Neural crest cell (in vitro differentiated cells): Measurements from ENCODE around the gene C5AR1. TPM values are rescaled to one million over a fixed set of nuclear protein-coding genes. Genes with fewer than 3 reads are reported as not detected.
"Not testable (repeated sequence)": the region's sequence is repeated elsewhere in the genome, so short reads cannot be mapped to it uniquely, and the experiment has no call there.

ENCODE experiments used
- DNase-seq: peaks from one replicate; pipeline ENCODE4 v3.0.0; 2021; ENCODE audit warnings: low read depth, mixed read lengths, low spot score
- H3K27ac Mint-ChIP-seq: one replicate; pipeline ENCODE4 v1.8.0; 2021; ENCODE audit warnings: mild to moderate bottlenecking, mixed read lengths; ENCODE audit not compliant: unreplicated experiment
- H3K27me3 Mint-ChIP-seq: 2 replicates; pipeline ENCODE4 v1.8.0; 2021; ENCODE audit warnings: low read depth, mild to moderate bottlenecking, mixed read lengths
- H3K36me3 Mint-ChIP-seq: 2 replicates; pipeline ENCODE4 v1.8.0; 2021; ENCODE audit warnings: low read depth, mild to moderate bottlenecking, mixed read lengths
- H3K4me1 Mint-ChIP-seq: 2 replicates; pipeline ENCODE4 v1.8.0; 2021; ENCODE audit warnings: mixed read lengths
- H3K4me3 Mint-ChIP-seq: one replicate; pipeline ENCODE4 v1.8.0; 2021; ENCODE audit warnings: mild to moderate bottlenecking, mixed read lengths
- H3K9me3 Mint-ChIP-seq: 2 replicates; pipeline ENCODE4 v1.8.0; 2021; ENCODE audit warnings: mixed read lengths
- total RNA-seq: library from RNA; stranded (reverse); gene quantifications from 2 replicates; pipeline ENCODE4 v1.2.1, GENCODE V29; 2021
- TF ChIP-seq, protein P1 (sequence below): fragments of 200-600 bp; sonication (generic); conservative IDR thresholded peaks from 2 replicates; pipeline ENCODE4 v1.5.0; 2021; ENCODE audit warnings: antibody characterized with exemption, mild to moderate bottlenecking

The C5AR1 gene
- total RNA-seq, 1 donor from 2014 or later, result 0.44 TPM

DNA sequence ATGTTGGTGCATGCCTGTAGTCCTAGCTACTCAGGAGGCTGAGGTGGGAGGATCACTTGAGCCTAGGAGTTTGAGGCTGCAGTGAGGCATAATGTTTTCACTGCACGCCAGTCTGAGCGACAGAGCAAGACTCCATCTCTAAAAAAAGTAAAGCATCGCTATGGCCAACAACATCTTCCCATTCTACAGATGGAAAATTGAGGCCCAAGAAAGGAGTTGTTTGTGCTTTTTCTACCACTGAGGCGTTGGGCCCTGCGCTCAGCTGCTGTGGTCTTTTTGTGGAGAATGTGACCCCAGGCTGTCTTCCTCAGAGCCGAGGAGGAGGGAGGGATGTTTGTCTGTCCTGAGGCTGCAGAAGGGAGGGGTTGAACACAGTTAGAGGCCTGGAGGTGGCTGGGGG, 21.8 kb downstream of the C5AR1 start:
- Mint-ChIP-seq H3K27me3 (no peaks in the 10 kb centered on the region), H3K9me3 (no peaks in the 10 kb centered on the region), H3K27ac (no peak overlapping the region), H3K36me3 (no peaks in the 10 kb centered on the region), H3K4me1 (peaks cover 5% of the 10 kb centered on the region), H3K4me3 (no peak overlapping the region)
- no peak for DNase-seq
- TF ChIP-seq, protein P1, sequence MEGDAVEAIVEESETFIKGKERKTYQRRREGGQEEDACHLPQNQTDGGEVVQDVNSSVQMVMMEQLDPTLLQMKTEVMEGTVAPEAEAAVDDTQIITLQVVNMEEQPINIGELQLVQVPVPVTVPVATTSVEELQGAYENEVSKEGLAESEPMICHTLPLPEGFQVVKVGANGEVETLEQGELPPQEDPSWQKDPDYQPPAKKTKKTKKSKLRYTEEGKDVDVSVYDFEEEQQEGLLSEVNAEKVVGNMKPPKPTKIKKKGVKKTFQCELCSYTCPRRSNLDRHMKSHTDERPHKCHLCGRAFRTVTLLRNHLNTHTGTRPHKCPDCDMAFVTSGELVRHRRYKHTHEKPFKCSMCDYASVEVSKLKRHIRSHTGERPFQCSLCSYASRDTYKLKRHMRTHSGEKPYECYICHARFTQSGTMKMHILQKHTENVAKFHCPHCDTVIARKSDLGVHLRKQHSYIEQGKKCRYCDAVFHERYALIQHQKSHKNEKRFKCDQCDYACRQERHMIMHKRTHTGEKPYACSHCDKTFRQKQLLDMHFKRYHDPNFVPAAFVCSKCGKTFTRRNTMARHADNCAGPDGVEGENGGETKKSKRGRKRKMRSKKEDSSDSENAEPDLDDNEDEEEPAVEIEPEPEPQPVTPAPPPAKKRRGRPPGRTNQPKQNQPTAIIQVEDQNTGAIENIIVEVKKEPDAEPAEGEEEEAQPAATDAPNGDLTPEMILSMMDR, result no peak

DNA sequence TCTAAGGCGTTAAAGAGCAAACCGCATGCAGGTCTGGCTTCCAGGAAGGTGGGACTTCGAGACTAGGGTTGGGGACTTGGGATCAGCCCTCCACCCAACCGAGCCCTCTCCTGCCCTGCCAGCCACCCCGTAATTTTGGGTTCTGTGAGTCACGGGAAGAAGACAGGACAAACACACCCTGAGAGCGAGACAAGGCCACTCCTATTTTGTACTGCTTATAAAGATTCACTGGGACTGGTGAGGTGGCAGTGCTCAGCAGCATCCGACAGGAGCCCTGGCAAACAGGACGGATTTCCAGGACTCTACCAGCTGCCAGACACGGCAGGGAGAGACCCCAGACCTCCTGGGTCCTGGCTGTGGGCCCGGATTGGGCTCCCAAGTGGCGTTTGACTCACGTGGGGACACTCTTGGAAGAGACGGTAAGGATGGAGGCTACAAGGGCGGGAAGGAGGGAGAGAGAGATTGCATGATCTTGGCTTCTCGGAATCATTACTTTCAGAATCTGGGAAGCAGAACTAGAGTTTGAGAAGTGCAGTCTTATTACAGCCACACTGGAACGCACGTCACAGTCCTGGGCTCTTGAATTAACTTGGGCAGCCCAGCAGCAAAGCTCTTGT, 22.4 kb downstream of the C5AR1 start, which contains the start of gene C5AR2:
TSS of gene C5AR2 (plus strand) at position 245 of the 617 bp plus-strand sequence. CDS start 8,625 bp downstream, outside the sequence.
- H3K27me3 Mint-ChIP-seq, result no peaks in the 10 kb centered on the region
- H3K27ac Mint-ChIP-seq, result no peak within 1 kb of the TSS
- H3K4me3 Mint-ChIP-seq, result no peak within 1 kb of the TSS
- H3K9me3 Mint-ChIP-seq, result no peaks in the 10 kb centered on the region
- peaks cover 5% of the 10 kb centered on the region for H3K4me1 Mint-ChIP-seq
- DNase-seq, result no peak
- no peaks in the 10 kb centered on the region for H3K36me3 Mint-ChIP-seq
- TF ChIP-seq, protein P1, result no peak

DNA sequence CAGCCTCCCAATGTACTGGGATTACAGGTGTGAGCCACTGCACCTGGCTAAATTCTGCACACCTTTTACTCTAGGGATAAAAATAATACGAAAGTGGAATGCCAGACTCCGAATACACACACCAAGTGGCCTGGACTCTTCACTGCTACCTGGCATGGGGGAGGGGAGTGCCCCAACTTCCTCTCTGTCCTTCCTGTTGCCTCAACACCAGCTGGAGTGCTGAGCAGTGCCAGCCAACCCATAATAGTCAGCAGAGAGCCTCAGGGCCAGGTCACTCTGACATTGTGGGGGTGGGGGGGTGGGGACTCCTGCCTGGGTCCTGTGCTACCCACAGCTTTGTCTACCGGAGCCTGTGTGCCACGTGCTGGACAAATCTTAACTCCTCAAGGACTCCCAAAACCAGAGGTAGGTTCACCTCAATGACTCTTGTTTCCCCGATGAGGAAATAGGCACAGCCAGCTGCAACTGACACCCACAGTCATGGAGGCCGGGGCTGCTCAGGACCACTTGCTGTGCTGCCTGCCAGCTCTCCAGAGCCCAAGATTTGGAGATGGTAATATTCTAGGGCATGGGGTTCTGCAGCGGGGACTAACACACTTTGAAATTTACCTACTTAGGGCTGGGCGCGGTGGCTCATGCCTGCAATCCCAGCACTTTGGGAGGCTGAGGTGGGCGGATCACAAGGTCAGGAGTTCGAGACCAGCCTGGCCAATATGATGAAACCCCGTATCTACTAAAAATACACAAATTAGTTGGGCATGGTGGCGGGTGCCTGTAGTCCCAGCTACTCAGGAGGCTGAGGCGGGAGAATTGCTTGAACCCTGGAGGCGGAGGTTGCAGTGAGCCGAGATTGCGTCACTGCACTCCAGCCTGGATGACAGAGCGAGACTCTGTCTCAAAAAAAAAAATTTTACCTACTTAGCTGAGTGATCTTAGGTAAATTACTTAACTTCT, 27.4 kb downstream of the C5AR1 start:
- H3K36me3 Mint-ChIP-seq, DNase-seq, H3K27me3 Mint-ChIP-seq, H3K9me3 Mint-ChIP-seq, H3K4me1 Mint-ChIP-seq, H3K27ac Mint-ChIP-seq, H3K4me3 Mint-ChIP-seq: not testable (repeated sequence)

DNA sequence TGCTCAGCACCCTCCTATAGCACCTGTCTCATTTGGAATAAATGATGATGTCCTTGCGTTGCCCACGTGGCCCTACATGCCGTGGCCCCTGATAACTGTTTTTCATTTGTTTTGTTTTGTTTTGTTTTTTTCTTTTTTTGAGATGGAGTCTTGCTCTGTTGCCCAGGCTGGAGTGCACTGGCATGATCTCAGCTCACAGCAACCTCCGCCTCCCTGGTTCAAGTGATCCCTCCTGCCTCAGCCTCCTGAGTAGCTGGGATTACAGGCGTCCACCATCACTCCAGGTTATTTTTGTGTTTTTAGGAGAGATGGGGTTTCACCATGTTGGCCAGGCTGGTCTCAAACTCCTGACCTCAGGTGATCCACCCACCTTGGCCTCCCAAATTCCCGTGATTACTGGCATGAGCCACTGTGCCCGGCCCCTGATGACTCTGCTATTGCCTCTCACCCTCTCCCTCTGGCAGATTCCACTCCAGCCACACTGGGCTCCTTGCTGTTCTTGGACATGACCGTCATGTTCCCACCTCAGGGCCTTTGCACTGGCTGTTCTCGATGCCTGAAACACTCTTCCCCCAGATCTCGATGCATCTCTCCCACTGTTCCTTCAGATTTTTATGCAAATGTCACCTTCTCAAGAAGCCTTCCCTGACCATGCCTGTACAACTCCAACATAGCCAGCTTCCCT, 29.7 kb downstream of the C5AR1 start:
- Mint-ChIP-seq H3K27me3 (peaks cover 5% of the 10 kb centered on the region), H3K9me3 (no peaks in the 10 kb centered on the region), H3K27ac (no peak overlapping the region), H3K4me1 (no peaks in the 10 kb centered on the region), H3K36me3 (no peaks in the 10 kb centered on the region), H3K4me3 (no peak overlapping the region)
- TF ChIP-seq, protein P1, result no peak
- no peak for DNase-seq

DNA sequence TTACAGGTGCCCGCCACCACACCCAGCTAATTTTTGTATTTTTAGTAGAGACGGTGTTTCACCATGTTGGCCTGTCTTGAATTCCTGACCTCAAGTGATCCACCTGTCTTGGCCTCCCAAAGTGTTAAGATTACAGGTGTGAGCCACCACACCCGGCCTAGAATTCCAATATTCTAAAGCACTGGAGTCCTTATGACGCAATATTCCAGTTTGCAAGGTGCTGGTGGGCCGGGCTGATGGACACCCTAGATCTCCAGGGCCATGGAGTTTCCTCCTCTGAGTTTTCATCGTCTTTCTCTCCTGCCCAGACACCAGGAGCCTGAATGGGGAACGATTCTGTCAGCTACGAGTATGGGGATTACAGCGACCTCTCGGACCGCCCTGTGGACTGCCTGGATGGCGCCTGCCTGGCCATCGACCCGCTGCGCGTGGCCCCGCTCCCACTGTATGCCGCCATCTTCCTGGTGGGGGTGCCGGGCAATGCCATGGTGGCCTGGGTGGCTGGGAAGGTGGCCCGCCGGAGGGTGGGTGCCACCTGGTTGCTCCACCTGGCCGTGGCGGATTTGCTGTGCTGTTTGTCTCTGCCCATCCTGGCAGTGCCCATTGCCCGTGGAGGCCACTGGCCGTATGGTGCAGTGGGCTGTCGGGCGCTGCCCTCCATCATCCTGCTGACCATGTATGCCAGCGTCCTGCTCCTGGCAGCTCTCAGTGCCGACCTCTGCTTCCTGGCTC, 31.0 kb downstream of the C5AR1 start:
- H3K27ac Mint-ChIP-seq, result no peak overlapping the region
- TF ChIP-seq, protein P1, result no peak
- no peaks in the 10 kb centered on the region for H3K9me3 Mint-ChIP-seq
- no peak for DNase-seq
- no peak overlapping the region for H3K4me3 Mint-ChIP-seq
- H3K27me3 Mint-ChIP-seq, result peaks cover 5% of the 10 kb centered on the region
- no peaks in the 10 kb centered on the region for H3K4me1 Mint-ChIP-seq
- H3K36me3 Mint-ChIP-seq, result no peaks in the 10 kb centered on the region
